GM18867 (cell line): ENCODE data around the gene HSPB7.
"Not testable (repeated sequence)": the region's sequence is repeated elsewhere in the genome, so short reads cannot be mapped to it uniquely, and the experiment has no call there.

Source experiments
- ATAC-seq: cut with Tn5 transposase; IDR thresholded peaks from one replicate; pipeline ENCODE4 v1.9.1; 2021; ENCODE audit warnings: mild to moderate bottlenecking, moderate library complexity; ENCODE audit not compliant: unreplicated experiment

The HSPB7 gene

DNA sequence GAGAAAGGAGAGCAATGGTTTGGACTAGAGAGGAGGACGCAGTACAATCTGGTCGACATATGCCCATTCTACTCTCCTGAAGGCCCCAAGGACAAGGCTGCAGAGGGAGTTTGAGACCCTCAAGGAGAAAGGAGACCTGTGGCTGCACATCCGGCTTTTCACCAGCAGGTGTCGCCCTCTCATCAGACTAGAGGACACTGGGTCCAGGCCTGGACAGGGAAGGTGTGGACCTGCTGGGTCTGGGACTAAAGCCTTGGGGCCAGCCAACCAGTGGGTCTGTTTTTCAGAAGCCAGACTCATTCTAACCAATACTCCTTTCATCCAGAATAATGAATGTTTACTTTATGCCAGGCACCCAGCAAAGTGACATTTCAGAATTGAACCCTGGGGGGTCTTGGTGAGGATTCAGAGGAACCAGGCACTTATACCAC lies 8.8 kb downstream of the HSPB7 start:
- no peak for ATAC-seq

DNA sequence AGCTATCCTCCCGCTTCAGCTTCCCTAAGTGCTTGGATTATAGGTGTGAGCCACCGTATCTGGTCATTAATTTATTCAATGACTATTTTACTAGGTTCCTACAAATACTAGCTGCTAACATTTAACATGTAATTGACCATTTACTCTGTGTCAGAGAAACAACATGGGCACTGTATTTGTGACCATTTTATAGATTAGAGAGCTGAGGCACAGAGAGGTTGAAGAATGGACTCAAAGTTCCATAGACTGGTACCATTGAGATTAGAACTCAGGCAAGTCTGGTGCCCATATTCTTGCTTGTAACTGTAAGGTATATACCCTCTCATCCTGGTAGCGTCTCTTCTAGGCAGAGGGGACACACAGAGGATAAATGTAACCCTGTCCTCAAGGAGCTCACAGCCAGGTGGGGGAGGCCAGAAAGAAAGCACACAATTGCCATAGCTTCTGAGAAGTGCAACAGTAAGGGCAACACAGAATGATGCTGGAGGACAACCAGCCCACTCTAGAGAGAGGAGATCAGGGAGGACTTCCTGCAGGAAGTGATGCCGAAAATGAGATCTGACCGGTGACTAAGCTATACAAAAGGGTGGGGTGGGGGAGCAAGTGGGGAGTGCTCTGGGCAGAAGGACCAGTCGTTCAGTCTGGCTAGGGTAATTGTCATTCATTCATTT lies 10.0 kb downstream of the HSPB7 start:
- ATAC-seq: no peak

DNA sequence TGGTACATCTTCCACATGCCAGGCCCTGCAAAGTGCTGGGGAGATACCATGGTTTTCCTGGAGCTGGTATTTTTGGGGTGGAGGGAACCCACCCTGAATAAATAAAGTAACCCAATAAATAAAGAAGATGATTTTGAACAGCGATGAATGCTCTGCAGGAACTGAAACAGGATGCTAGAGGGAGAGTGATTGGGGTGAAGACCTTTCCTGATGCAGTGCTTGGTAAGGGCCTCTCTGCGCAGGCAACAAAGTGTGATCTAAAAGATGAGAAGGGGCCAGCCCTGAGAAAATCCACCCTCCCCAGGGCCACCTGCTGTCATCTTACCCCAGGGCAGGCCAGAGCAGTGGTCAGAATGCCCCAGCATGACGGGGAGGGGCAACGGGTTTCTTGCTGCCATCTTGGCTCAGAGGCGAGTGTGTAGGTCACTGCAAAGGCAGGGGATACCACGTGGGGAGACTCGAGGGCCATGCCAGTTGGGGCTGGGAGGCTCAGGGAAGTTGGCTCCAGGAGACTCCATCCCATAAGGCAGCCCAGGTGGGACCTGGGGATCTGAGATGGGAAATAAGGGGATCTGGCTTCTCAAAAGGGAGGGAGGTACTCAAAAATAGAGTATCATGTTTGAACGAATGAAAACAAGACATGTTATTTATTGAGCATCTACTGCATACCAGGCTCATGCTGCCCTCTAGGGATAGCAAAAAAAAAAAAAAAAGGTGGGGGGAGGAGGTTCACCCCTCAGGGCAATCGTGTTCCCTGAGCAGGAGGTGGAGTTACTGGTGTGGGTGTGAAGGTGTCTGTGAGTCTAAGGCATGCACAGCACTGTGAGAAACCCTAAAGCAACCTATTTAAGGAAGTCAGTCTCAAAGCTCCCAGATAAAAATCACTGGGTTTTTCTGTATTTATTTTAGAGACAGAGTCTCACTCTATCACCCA lies 11.0 kb downstream of the HSPB7 start:
- ATAC-seq: no peak

DNA sequence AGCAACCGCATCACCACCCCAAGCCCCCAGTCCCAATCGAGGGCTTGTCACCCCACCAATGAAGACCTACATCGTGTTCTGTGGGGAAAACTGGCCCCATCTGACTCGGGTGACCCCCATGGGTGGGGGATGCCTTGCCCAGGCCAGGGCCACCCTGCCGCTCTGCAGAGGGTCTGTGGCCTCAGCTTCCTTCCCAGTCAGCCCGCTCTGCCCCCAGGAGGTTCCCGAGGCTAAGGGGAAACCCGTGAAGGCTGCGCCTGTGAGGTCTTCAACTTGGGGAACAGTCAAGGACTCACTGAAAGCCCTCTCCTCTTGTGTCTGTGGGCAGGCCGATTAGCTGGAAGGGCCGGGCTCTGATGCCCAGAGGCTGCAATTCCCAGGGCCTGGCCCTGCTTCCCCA lies 11.8 kb downstream of the HSPB7 start:
- no peak for ATAC-seq

DNA sequence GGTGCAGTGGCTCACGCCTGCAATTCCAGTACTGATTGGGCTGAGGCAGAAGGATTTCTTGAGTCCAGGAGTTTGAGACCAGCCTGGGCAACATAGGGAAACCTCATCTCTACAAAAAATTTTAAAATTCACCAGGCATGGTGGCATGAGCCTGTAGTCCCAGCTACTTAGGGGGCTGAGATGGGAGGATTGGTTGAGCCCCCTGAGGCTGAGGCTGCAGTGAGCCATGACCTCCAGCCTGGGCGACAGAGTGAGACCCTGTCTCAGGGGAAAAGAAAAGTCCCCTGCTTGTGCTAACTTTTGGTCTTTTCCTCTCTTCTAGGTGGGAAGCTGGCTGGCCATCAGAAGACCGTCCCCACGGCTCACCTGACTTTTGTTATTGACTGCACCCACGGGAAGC lies 12.2 kb downstream of the HSPB7 start:
- ATAC-seq: no peak

DNA sequence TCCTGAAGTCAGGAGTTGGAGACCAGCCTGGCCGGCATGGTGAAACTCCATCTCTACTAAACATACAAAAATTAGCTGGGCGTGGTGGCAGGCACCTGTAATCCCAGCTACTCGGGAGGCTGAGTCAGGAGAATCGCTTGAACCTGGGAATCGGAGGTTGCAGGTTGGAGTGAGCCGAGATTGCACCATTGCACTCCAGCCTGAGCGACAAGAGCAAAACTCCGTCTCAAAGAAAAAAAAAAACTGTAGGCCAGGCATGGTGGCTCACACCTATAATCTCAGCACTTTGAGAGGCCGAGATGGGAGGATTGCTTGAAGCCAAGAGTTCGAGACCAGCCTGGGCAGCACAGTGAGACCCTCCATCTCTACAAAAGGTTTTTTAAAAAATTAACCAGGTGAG lies 16.6 kb downstream of the HSPB7 start:
- ATAC-seq: not testable (repeated sequence)

DNA sequence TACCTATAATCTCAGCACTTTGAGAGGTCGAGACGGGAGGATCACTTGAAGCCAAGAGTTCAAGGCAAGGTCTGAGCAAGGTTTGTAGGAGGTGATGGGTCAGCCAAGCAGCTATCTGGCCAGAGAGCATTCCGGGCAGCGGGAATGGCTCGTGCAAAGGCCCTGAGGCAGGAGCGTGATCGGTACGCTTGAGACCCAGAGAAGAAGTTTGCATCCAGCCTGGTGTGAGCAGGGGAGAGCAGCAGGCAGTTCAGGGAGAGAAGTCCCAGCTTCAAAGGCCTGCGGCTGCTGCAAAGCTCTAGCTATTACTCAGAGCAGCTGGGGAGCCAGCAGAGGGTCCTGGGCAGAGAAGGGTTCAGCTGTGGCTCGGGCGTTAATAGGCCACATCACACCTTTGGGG lies 18.9 kb downstream of the HSPB7 start:
- ATAC-seq: no peak

DNA sequence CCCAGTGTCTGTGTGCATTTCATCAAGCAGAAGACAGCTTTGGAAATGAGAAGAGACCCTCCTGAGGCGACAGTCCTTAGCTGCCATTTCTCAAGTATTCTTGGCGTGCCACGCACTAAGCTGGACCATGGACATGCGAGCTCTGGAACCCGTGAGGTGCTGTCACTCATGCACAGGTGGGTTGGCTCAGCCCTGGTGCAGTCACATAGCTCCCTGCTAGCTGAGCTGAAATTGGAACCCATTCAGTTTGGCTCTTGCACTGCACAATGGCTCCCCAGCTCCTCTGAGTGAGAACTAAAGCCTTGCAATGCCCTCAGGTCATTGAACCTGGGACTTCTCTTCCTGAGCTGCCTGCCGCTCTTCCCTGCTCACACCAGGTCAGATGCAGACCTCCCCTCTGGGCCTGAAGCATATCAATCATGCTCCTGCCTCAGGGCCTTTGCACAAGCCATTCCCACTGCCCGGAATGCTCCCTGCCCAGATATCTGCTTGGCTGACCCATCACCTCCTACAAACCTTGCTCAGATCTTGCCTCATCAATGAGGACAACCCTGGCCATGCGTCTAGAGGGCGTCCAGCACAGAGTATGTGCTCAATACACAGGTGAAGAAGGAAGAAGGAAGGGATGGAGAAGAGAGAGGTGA lies 20.1 kb downstream of the HSPB7 start:
- no peak for ATAC-seq

DNA sequence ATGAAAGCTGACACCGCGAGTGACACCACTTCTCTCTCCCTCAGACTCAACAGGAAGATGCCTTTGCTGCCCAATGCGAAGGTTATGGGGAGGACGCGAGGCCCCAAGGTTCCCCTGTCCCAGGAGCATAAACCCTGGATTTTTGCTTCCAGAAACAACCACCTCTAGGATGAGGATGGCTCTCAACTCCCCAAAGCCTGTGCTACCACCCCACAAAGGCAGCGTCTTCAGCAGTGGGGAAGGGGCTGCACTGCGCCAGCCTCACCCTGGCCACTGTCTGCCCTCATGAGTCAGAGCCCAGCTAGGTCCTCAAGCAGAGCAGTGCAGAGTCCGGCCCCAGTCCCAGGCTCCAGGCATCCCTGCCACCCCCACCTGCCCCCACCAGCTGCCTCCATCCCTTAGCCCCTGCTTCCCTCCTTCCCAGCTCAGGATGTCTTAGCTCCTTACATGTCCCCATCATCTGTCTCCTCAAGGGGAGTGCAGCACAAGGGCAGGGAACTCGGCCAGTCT lies 20.7 kb downstream of the HSPB7 start:
- no peak for ATAC-seq

DNA sequence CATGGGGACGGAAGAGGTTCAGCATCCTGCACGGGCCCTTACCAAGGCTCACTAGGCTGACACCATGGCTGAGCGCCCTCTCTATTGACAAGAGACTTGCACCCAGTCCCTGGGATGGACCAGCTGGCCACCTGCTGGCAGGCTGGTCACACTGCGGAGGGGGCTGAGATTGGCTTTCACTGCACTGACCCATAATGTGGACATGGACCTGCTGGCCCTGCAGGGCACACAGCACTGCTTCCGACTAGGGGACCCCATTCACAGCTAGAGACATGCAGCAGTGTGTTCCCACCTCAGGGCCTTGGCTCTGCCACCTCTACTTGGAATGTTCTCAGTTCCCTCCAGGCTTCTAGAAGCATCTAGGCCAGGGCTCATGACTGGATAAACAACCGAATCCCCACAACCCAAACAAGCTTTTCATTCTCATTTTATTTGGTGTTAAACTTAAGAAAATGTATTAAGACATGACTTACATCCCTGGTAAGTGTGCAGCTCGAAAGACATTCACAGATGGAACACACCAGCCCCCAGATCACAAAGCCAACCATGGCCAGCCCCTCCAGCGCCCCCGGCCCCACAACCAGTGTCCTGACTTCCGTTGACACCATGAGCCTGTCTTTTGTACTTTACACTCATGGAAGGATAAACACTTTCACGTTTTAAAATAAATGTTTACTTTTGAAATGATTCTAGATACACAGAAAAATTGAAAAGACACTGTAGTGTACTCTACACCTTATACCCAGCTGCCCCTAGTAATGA lies 23.1 kb downstream of the HSPB7 start:
- ATAC-seq: no peak

DNA sequence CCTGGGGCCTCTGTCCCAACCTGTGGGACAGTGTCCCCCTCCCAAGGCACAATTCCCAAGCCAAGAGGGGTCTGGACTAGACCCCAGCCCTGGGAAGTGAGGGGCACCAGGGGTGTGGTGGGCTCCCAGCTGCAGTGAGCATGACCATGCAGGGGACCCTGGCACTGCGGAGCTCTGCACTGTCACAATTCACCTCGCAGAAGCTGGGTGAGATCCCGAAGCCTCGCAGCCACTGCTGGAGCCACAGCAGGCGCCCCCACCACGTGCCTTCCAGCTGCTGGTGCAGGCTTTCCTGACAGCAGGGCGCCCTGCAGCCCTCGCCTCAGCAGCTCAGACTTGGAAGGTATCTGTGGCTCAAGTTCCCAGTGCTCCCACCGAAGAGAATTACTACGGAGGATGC lies 23.8 kb downstream of the HSPB7 start:
- ATAC-seq: no peak

DNA sequence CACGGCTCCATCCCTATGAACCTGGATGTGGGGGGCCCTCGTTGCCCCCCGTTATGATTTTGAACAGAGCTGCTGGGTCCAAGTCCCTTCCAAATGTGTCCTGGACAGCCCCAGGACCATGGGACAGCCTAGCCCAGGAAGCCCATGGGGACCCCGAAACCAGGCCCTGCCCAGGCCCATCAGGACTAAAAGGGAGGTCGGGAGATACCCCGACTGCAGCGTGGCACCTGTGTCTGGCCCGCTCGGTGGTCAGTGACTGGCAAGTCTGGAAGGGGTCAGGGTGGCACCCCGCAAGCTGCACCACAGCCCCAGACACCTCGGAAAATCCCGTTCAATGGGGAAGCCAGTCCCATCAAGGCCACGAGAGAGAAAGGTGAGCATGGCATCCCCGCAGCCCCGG lies 24.2 kb downstream of the HSPB7 start:
- ATAC-seq: no peak

DNA sequence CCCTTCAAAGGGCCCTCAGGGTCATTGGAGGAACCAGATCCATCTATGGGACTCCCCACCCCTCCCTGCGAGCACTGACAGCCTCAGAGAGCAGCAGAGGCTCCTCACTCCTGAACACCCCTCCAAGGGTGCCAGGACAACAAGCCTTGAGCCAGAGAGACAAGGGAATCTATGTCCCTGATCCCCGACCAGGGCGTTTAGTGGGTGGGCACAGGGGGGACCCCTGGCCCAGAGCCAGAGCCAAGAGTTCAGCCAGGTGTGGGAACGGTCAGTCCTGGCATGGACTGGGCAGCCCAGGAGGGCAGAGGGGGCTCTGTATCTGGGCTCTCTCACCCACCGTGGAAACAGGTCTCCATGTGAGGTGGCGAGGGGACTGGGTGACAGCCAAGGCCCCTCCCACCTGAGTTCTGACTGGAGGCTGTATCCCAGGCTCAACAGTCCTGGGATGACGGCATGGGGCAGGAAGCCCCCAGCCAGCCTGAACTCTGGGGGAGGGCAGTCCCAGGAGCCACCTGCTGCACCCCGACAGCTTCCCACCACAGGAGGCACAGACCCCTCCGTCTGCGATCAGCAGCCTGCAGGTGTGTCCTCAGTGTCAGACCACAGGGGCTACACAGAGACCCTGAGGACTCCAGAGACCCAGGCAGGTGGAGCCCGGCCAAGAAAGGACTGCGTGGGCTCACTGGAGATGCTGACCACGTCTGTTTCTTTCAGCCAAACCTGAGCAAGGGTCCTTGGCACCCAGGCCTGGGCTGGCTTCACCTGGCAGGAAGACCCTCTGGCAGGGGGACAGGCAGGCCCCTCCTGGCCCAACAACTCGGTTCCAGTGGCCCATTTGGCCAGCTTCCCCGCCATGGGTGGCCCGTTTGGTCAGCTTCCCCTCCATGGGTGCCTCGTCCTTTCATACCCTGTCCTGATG lies 25.0 kb downstream of the HSPB7 start:
- ATAC-seq: no peak

DNA sequence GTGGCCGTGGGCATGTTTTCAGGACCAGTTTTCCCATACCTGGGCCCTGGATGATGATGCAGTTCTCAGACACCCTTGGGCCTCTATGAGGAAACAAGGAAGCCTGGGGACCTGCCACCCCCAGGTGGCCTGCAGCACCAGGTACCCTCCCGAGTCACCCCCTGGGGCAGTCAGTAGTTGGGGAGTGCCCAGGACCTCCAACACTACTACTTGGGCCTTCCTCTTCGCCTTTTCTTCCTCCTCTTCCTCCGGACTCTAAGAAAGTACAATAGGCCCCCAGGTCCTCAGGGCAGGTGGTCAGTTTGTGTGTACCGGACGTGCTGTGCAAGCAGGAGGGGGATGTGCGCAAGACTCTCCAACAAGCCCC lies 25.7 kb downstream of the HSPB7 start:
- no peak for ATAC-seq

DNA sequence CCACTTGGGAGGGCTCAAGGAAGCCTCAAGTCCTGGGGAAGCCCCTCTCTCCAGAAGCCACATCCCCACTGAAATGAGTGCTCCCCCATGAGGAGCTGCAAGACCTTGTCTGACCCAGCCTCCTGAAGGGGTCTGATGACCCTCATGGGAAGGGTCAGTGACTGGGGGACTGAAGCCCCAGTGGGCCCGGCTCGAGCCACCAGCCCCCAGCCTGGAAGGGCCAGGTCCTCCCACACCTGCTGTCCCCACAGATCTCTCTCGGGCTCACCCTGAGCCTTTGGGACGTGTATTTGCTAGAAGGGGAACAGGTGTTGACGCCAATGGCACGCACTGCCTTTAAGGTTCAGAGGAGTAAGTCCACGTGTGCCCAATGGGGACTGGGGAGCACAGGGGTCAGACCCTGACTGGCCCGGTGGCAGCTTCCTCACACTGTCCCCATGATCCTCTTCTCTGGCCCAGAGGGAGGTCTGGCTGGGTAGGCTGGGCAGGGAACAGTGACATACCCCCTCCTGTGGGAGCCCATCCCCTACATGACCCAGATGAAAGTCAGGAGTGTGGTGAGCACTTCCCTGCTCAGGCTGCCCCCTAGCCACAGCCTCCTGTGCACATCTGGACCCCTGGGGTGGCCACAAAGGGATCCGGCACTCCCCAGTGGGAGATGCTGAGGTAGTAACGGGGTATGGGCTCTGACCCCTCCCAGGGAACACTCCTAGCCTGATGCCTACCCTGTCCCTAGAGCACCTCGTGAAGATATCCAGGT lies 26.2 kb downstream of the HSPB7 start:
- no peak for ATAC-seq

DNA sequence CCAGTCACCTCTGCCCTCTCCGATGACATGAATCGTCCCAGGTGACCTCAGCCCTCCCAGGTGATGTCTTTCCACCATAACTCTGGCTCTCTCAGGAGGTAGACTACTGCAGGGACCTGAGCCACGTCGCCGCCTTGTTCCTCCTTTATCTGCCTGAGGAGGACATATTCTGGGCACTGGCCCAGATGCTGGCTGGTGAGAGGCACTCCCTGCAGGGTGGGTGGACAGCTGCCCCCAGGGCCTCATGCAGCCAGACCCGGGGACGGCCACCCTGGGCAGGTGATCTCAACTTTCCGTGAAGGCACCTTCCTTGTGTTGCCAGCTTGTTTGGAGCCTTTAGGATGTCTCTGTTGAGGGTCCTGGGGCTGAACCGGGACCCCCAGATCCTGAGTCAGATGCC lies 28.1 kb downstream of the HSPB7 start:
- ATAC-seq: no peak

DNA sequence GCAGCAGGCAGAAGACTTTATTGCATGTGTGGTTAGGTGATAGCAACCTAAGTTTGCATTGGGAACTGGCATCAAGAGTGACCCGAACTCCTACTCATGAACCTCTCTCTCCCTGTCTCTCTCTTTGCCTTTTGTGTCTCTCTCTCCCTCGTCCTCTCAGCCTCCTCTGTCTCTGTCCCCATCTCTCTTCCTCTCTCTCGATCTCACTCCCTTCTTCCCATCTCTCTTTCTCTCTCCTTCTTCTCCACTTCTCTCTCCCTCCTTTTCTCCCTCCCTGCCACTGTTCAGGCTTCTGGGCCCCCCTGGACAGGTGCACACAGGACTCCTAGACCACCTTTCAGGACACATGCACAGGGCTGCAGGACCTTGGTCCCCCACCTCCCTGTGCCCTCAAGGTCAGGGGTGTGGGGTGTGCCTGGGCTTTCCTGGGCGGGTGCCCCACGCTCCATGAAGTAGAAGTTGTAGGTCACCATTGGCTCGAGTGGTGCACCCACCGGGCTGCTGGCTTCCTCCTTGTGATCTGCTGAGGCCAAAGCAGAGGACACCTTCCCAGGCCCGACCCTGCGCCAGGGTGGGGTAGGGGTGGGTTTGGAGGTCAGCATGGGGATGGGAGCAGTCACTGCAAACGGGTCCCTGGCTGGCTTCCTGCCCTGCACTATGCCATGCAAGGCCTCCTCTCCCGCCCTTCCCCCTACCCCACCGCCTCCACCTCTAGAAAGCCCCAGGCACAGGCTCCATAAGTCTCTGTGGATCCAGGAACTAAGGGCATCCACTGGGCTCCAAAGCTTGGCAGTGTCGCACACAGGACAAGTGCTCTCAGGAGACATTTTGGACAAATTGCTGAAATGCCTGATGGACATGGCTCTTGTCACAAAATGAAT lies 28.7 kb downstream of the HSPB7 start:
- ATAC-seq: no peak

DNA sequence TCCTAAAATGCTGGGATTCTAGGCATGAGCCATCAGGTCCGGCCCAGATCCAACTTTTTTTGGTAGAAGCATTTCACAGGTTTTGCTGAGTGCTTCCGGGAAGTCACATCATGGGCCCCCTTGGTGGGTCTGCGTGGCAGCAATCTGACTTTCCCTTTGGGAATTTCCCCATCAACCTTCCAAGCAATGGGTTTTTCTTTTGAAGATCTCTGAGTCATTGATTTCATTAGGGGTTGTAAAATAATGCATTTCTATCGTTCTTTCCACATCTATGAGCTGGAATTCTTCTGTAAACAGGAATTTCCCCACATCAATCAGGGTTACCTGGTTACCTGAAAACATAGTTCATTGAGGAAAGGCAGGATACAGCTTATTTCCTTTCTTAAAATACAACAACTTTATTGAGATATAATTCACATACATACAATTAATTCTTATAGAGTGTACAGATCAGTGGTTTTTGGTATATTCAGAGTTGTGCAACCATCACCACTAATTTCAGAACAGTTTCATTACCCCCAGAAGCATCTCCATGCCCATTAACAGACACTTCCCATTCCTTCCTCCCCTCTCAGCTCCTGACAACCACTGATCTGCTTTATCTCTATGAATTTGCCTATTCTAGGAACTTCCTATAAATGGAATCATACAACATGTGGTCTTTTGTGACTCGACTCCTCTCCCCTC lies 32.1 kb downstream of the HSPB7 start:
- no peak for ATAC-seq
